Mesenchymal stem cell (in vitro differentiated cells and primary cell): ENCODE measurements around the gene ADGRV1.

Source experiments
- DNase-seq: peaks from one replicate; pipeline ENCODE4 v3.0.0-alpha.2; 2013
- H2AFZ ChIP-seq: one replicate; pipeline ENCODE4 v1.6.1; 2013; ENCODE audit warnings: low read depth, mild to moderate bottlenecking, control low read depth, inconsistent platforms, low read length, moderate library complexity
- H2AK5ac ChIP-seq: 2 replicates; pipeline ENCODE4 v1.6.1; 2013; ENCODE audit warnings: low read length, moderate library complexity, mild to moderate bottlenecking, inconsistent platforms; ENCODE audit not compliant: severe bottlenecking
- H2BK120ac ChIP-seq: one replicate; pipeline ENCODE4 v1.6.1; 2013; ENCODE audit warnings: low read depth, mild to moderate bottlenecking, inconsistent platforms, low read length, moderate library complexity
- H2BK12ac ChIP-seq, 2 experiments: one replicate each; pipeline ENCODE4 v1.6.1; 2013; ENCODE audit warnings: inconsistent platforms in 2 of 2, low read length in 2 of 2, mild to moderate bottlenecking in 2 of 2, moderate library complexity in 2 of 2, control low read depth in 1 of 2
- H2BK15ac ChIP-seq: one replicate; pipeline ENCODE4 v1.6.1; 2013; ENCODE audit warnings: mild to moderate bottlenecking, low read depth, inconsistent platforms; ENCODE audit not compliant: poor library complexity, severe bottlenecking
- H2BK5ac ChIP-seq: 2 replicates; pipeline ENCODE4 v1.6.1; 2013; ENCODE audit warnings: low read depth, mild to moderate bottlenecking, low read length, control low read depth, inconsistent platforms; ENCODE audit not compliant: poor library complexity, severe bottlenecking
- H3K14ac ChIP-seq, 2 experiments: one replicate each; pipeline ENCODE4 v1.6.1; 2013; ENCODE audit warnings: inconsistent platforms in 2 of 2, low read length in 2 of 2, control low read depth in 1 of 2, mild to moderate bottlenecking in 1 of 2, moderate library complexity in 1 of 2
- H3K18ac ChIP-seq, 2 experiments: one replicate each; pipeline ENCODE4 v1.6.1; 2013; ENCODE audit warnings: inconsistent platforms in 2 of 2, low read length in 2 of 2, control low read depth in 1 of 2, low read depth in 1 of 2, mild to moderate bottlenecking in 1 of 2
- H3K23ac ChIP-seq, 2 experiments: one replicate each; pipeline ENCODE4 v1.6.1; 2013; ENCODE audit warnings: inconsistent platforms in 2 of 2, low read length in 2 of 2, mild to moderate bottlenecking in 2 of 2, moderate library complexity in 2 of 2, control low read depth in 1 of 2
- H3K27ac ChIP-seq: 2 replicates; pipeline ENCODE4 v1.5.1; 2013; ENCODE audit warnings: mild to moderate bottlenecking, moderate library complexity, low read length, control low read depth, inconsistent platforms; ENCODE audit not compliant: poor library complexity, severe bottlenecking
- H3K27me3 ChIP-seq, 2 experiments: 2 replicates each; pipeline versions ENCODE4 v1.6.1 to v1.7.0; 2013; ENCODE audit warnings: low read length in 2 of 2, mild to moderate bottlenecking in 2 of 2, moderate library complexity in 2 of 2, control low read depth in 1 of 2, inconsistent platforms in 1 of 2; ENCODE audit not compliant: control insufficient read depth in 1 of 2, insufficient read depth in 1 of 2
- H3K36me3 ChIP-seq, 2 experiments: 2 replicates each; pipeline versions ENCODE4 v1.6.1 to v1.7.0; 2013; ENCODE audit warnings: low read length in 2 of 2, control low read depth in 1 of 2, inconsistent platforms in 1 of 2, low read depth in 1 of 2, mild to moderate bottlenecking in 1 of 2; ENCODE audit not compliant: insufficient read depth in 2 of 2, control insufficient read depth in 1 of 2
- H3K4ac ChIP-seq, 2 experiments: one replicate each; pipeline ENCODE4 v1.6.1; 2013; ENCODE audit warnings: inconsistent platforms in 2 of 2, low read length in 2 of 2, mild to moderate bottlenecking in 2 of 2, moderate library complexity in 2 of 2, control low read depth in 1 of 2, low read depth in 1 of 2
- H3K4me1 ChIP-seq: 2 replicates; pipeline ENCODE4 v1.6.1; 2013; ENCODE audit warnings: low read depth, low read length, control low read depth; ENCODE audit not compliant: control insufficient read depth, insufficient read depth
- H3K4me2 ChIP-seq: 2 replicates; pipeline ENCODE4 v1.6.1; 2013; ENCODE audit warnings: low read length, mild to moderate bottlenecking, inconsistent platforms; ENCODE audit not compliant: poor library complexity, severe bottlenecking
- H3K4me3 ChIP-seq, 2 experiments: 2 replicates each; pipeline versions ENCODE4 v1.5.1 to v1.7.0; 2013; ENCODE audit warnings: low read length in 2 of 2, mild to moderate bottlenecking in 2 of 2, control low read depth in 1 of 2, low read depth in 1 of 2; ENCODE audit not compliant: insufficient read depth in 1 of 2
- H3K79me1 ChIP-seq: replicated peaks from 2 replicates; pipeline ENCODE4 v1.6.1; 2013; ENCODE audit warnings: mild to moderate bottlenecking, control low read depth, low read length, inconsistent platforms; ENCODE audit not compliant: poor library complexity, severe bottlenecking
- H3K9ac ChIP-seq: 2 replicates; pipeline ENCODE4 v1.7.0; 2013; ENCODE audit warnings: mild to moderate bottlenecking, low read length, moderate library complexity
- H3K9me3 ChIP-seq: 2 replicates; pipeline ENCODE4 v1.7.0; 2013; ENCODE audit warnings: mild to moderate bottlenecking, low read length; ENCODE audit not compliant: control insufficient read depth
- H4K8ac ChIP-seq: one replicate; pipeline ENCODE4 v1.6.1; 2013; ENCODE audit warnings: inconsistent platforms, mild to moderate bottlenecking, low read length, moderate library complexity
- H4K91ac ChIP-seq: one replicate; pipeline ENCODE4 v1.6.1; 2013; ENCODE audit warnings: mild to moderate bottlenecking, low read length, inconsistent platforms
- WGBS: methylation state at CpG from one replicate; pipeline ENCODE4 v1.1.7; 2013; ENCODE audit warnings: mixed read lengths; 5-methylcytosine and 5-hydroxymethylcytosine counted together

The ADGRV1 gene

GRCh38 chr5:91207248-91207647 is 648.7 kb downstream of the ADGRV1 start:
- no peak overlapping the region for H3K14ac ChIP-seq
- no peaks in the 10 kb centered on the region for H3K79me1 ChIP-seq
- DNase-seq = no peak
- no peaks in the 10 kb centered on the region for H3K27me3 ChIP-seq
- H3K9ac ChIP-seq = no peak overlapping the region
- no peak overlapping the region for H4K8ac ChIP-seq
- no peak overlapping the region for H3K4me2 ChIP-seq
- H2BK120ac ChIP-seq = no peak overlapping the region
- no peak overlapping the region for H3K27ac ChIP-seq
- no peaks in the 10 kb centered on the region for H3K36me3 ChIP-seq
- no peak overlapping the region for H2BK12ac ChIP-seq
- H3K4me3 ChIP-seq = no peak overlapping the region
- no peak overlapping the region for H2AK5ac ChIP-seq
- 87% methylated on average over 3 of the region's 3 CpGs for WGBS
- no peak overlapping the region for H3K4ac ChIP-seq
- no peak overlapping the region for H2BK5ac ChIP-seq
- H3K4me1 ChIP-seq = no peaks in the 10 kb centered on the region
- no peak overlapping the region for H2BK15ac ChIP-seq
- no peaks in the 10 kb centered on the region for H3K9me3 ChIP-seq
- no peak overlapping the region for H3K18ac ChIP-seq
- H4K91ac ChIP-seq = no peak overlapping the region
- no peak overlapping the region for H3K23ac ChIP-seq
- H2AFZ ChIP-seq = no peak overlapping the region

GRCh38 chr5:91211997-91212713 is 653.6 kb downstream of the ADGRV1 start:
- Histone ChIP-seq H3K4me1 (no peaks in the 10 kb centered on the region), H2AFZ (no peak overlapping the region), H3K4ac (no peak overlapping the region), H3K14ac (no peak overlapping the region), H2BK12ac (no peak overlapping the region), H3K4me2 (no peak overlapping the region), H2BK5ac (no peak overlapping the region), H3K79me1 (no peaks in the 10 kb centered on the region), H2BK15ac (no peak overlapping the region), H3K27me3 (no peaks in the 10 kb centered on the region), H3K36me3 (no peaks in the 10 kb centered on the region), H3K9me3 (no peaks in the 10 kb centered on the region), H3K27ac (no peak overlapping the region), H3K18ac (no peak overlapping the region), H3K9ac (peak overlapping the region; percentile 88), H2BK120ac (no peak overlapping the region), H2AK5ac (no peak overlapping the region), H4K91ac (no peak overlapping the region), H3K4me3 (peak overlapping the region in 1 of 2 experiments; percentile 68), H4K8ac (no peak overlapping the region), H3K23ac (no peak overlapping the region)
- no peak for DNase-seq
- WGBS = 79% methylated on average over 6 of the region's 6 CpGs

GRCh38 chr5:91212714-91213092 is 654.1 kb downstream of the ADGRV1 start:
- no peak overlapping the region for H3K4ac ChIP-seq
- H2BK15ac ChIP-seq = no peak overlapping the region
- no peak overlapping the region for H3K23ac ChIP-seq
- no peak overlapping the region for H3K14ac ChIP-seq
- 14% methylated on average over 1 of the region's 1 CpG for WGBS
- no peak overlapping the region for H2AK5ac ChIP-seq
- H3K4me3 ChIP-seq = peak overlapping the region in 1 of 2 experiments; percentile 68
- H3K79me1 ChIP-seq = no peaks in the 10 kb centered on the region
- H3K27me3 ChIP-seq = no peaks in the 10 kb centered on the region
- peak overlapping the region in 1 of 2 experiments; percentile 60 for H3K18ac ChIP-seq
- H4K8ac ChIP-seq = no peak overlapping the region
- no peak overlapping the region for H2AFZ ChIP-seq
- H2BK120ac ChIP-seq = no peak overlapping the region
- H3K4me2 ChIP-seq = no peak overlapping the region
- H3K9ac ChIP-seq = peak overlapping the region; percentile 88
- H2BK5ac ChIP-seq = no peak overlapping the region
- H2BK12ac ChIP-seq = no peak overlapping the region
- peak; percentile 53 for DNase-seq
- no peak overlapping the region for H4K91ac ChIP-seq
- no peaks in the 10 kb centered on the region for H3K36me3 ChIP-seq
- no peaks in the 10 kb centered on the region for H3K4me1 ChIP-seq
- H3K27ac ChIP-seq = no peak overlapping the region
- no peaks in the 10 kb centered on the region for H3K9me3 ChIP-seq
